DND-41 (cell line): Measurements from ENCODE around the gene SPPL2C.

Source experiments
- ATAC-seq: fragments of 200-7000 bp; cut with Tn5 transposase; 3 replicates; pipeline ENCODE4 v1.9.1; 2021; ENCODE audit warnings: low read depth; ENCODE audit not compliant: insufficient read depth
- DNase-seq: peaks from one replicate; pipeline ENCODE4 v3.0.0-alpha.2; 2020
- H2AFZ ChIP-seq: 2 replicates; pipeline ENCODE4 v1.6.0; 2012; ENCODE audit warnings: low read depth, low read length
- H3K27ac ChIP-seq: 2 replicates; pipeline ENCODE4 v1.5.1; 2012; ENCODE audit warnings: low read length, inconsistent platforms
- H3K27me3 ChIP-seq: fragments of 200-600 bp; sonication (generic); 2 replicates; pipeline ENCODE4 v1.6.0; 2012; ENCODE audit warnings: low read length, mild to moderate bottlenecking, inconsistent platforms; ENCODE audit not compliant: insufficient read depth, poor library complexity
- H3K36me3 ChIP-seq: 2 replicates; pipeline ENCODE4 v1.5.1; 2012; ENCODE audit warnings: low read length, inconsistent platforms; ENCODE audit not compliant: insufficient read depth
- H3K4me1 ChIP-seq: 2 replicates; pipeline ENCODE4 v1.5.1; 2012; ENCODE audit warnings: mild to moderate bottlenecking, low read length; ENCODE audit not compliant: insufficient read depth
- H3K4me2 ChIP-seq: 2 replicates; pipeline ENCODE4 v1.6.0; 2012; ENCODE audit warnings: mild to moderate bottlenecking, moderate library complexity, low read length, inconsistent platforms; ENCODE audit not compliant: insufficient read depth
- H3K4me3 ChIP-seq, 2 experiments: fragments of 200-600 bp in 1 of 2; shearing (Covaris generic) in 1 of 2; 2 replicates each; pipeline ENCODE4 v1.5.1; 2012 to 2016; ENCODE audit warnings: inconsistent platforms in 2 of 2, low read length in 2 of 2, mild to moderate bottlenecking in 2 of 2, low read depth in 1 of 2, moderate library complexity in 1 of 2
- H3K79me2 ChIP-seq: 2 replicates; pipeline ENCODE4 v1.6.0; 2012; ENCODE audit warnings: low read length, inconsistent platforms; ENCODE audit not compliant: insufficient read depth
- H3K9ac ChIP-seq: 2 replicates; pipeline ENCODE4 v1.6.0; 2012; ENCODE audit warnings: low read depth, mild to moderate bottlenecking, inconsistent platforms, low read length, moderate library complexity
- H3K9me3 ChIP-seq: 2 replicates; pipeline ENCODE4 v1.5.1; 2012; ENCODE audit warnings: low read length, moderate library complexity, mild to moderate bottlenecking, inconsistent platforms; ENCODE audit not compliant: insufficient read depth, severe bottlenecking
- H4K20me1 ChIP-seq: 2 replicates; pipeline ENCODE4 v1.6.0; 2012; ENCODE audit warnings: low read length; ENCODE audit not compliant: insufficient read depth
- CTCF ChIP-seq: IDR thresholded peaks from 2 replicates; pipeline ENCODE4 v1.5.1; 2012; ENCODE audit warnings: borderline replicate concordance, low read length, moderate library complexity, mild to moderate bottlenecking; ENCODE audit not compliant: poor library complexity, severe bottlenecking; ENCODE audit errors: extremely low read depth
- EZH2 ChIP-seq: IDR thresholded peaks from 3 replicates; pipeline ENCODE4 v1.6.1; 2012; ENCODE audit warnings: borderline replicate concordance, low read depth, mild to moderate bottlenecking, moderate library complexity, low read length, inconsistent platforms; ENCODE audit not compliant: severe bottlenecking

Gene SPPL2C

DNA sequence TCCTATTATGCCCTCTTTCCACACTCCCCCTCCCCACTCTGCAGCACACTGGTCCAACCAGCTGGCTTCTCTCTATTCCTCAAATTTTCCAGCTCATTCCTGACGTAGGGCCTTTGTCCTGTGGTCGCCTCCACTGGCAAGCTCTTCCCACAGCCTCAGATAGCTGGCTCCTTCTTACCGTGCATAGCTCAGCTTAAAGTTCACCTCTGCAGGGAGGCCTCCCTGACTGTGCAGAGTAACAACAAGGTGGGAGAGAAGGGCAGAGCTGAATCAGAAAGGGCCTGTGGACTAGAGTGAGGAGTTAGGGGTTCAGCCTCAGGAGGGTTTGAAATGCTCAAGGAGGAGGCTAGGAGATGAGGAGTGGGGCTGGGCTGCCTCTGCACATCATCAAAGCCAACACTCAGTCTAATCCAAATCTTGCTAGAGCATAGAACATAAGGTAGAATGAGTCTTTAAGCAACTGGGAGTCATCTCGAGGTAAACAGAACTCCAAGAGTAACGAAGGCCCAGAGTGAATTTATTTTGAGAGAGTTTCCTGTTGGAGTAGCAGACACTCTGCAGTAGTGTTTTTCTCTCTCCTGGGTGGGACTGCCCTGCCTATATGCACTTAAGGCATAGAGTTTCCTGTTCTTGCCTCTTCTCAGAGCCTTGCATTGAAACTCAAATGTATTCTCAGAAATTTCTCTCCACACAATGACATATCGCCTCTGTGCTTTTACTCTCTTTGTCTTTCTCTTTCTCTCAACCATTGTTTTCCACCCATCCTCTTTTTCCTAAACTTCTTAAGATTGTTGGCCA is 19.4 kb downstream of the SPPL2C start:
- H3K4me2 ChIP-seq: no peak overlapping the region
- H3K4me1 ChIP-seq: no peaks in the 10 kb centered on the region
- DNase-seq (no peak), ATAC-seq (no peak)
- H3K9ac ChIP-seq: no peak overlapping the region
- peaks cover 27% of the 10 kb centered on the region for H3K27me3 ChIP-seq
- no peaks in the 10 kb centered on the region for H3K36me3 ChIP-seq
- no peak overlapping the region for H3K4me3 ChIP-seq
- H3K9me3 ChIP-seq: no peaks in the 10 kb centered on the region
- no peak overlapping the region for H2AFZ ChIP-seq
- no peak overlapping the region for H3K27ac ChIP-seq
- H4K20me1 ChIP-seq: no peaks in the 10 kb centered on the region
- no peaks in the 10 kb centered on the region for H3K79me2 ChIP-seq
- TF ChIP-seq CTCF (no peak), EZH2 (no peak)

DNA sequence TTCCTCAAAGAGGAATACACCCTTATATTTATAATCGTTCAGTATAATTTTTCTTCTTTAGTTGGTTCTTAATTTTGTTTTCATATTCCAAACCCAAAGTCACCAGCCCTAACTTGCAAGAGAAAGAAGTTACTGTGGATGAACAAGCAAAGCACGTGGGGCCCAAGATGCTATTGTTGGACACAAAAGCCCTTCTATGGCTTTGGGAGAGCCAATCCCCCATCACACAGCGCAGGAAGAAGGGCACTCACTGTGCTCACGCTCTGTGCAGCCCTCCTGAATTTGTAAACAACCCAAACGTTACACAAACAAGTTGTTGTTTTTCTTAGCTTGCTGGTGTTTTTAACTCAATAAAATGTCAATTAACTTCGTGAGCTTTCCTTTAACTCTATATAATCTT is 22.5 kb downstream of the SPPL2C start:
- Histone ChIP-seq H3K4me3 (no peak overlapping the region), H3K9ac (no peak overlapping the region), H3K4me1 (no peaks in the 10 kb centered on the region), H2AFZ (no peak overlapping the region), H3K27ac (no peak overlapping the region), H3K9me3 (no peaks in the 10 kb centered on the region), H3K4me2 (no peak overlapping the region), H4K20me1 (no peaks in the 10 kb centered on the region), H3K79me2 (no peaks in the 10 kb centered on the region), H3K27me3 (peaks cover 31% of the 10 kb centered on the region), H3K36me3 (no peaks in the 10 kb centered on the region)
- ATAC-seq (no peak), DNase-seq (no peak)
- TF ChIP-seq CTCF (no peak), EZH2 (no peak)

GRCh38 chr17:45867702-45868101 is 23.0 kb downstream of the SPPL2C start:
- TF ChIP-seq CTCF (no peak), EZH2 (no peak)
- Histone ChIP-seq H3K79me2 (no peaks in the 10 kb centered on the region), H3K36me3 (no peaks in the 10 kb centered on the region), H3K27me3 (peaks cover 33% of the 10 kb centered on the region), H4K20me1 (no peaks in the 10 kb centered on the region), H3K4me2 (no peak overlapping the region), H3K4me3 (no peak overlapping the region), H3K4me1 (no peaks in the 10 kb centered on the region), H2AFZ (no peak overlapping the region), H3K27ac (no peak overlapping the region), H3K9ac (no peak overlapping the region), H3K9me3 (no peaks in the 10 kb centered on the region)
- no peak for DNase-seq
- ATAC-seq: no peak
